ENCODE measurements around the gene UNC5CL.
"Not testable (repeated sequence)": the region's sequence is repeated elsewhere in the genome, so short reads cannot be mapped to it uniquely, and the experiment has no call there.

GRCh38 chr6:41006980-41007379, 32.0 kb downstream of the UNC5CL start:
- TF ChIP-seq ZNF274 (IDR thresholded peaks at IDR 0.05; ENCODE audit: borderline replicate concordance, low read depth, low read length); ZBTB49 (CRISPR knock-in tag; IDR thresholded peaks at IDR 0.05; ENCODE audit: borderline replicate concordance); TRIM28 (IDR thresholded peaks at IDR 0.05); CTCF (IDR thresholded peaks at IDR 0.05 in 2 of 3, conservative IDR thresholded peaks at IDR 0.05 in 1 of 3; ENCODE audit: insufficient read depth in 2 of 3, low read depth in 1 of 3, low read length in 3 of 3); NFYB (IDR thresholded peaks at IDR 0.05; ENCODE audit: extremely low read depth, insufficient read length); HEY1 (CRISPR knock-in tag; IDR thresholded peaks at IDR 0.05; ENCODE audit: borderline replicate concordance); EZH2 (IDR thresholded peaks at IDR 0.05; ENCODE audit: borderline replicate concordance, low read depth, low read length); SRF (CRISPR knock-in tag; IDR thresholded peaks at IDR 0.05); SMAD4 (CRISPR knock-in tag; conservative IDR thresholded peaks at IDR 0.05); SREBF1 (IDR thresholded peaks at IDR 0.05; ENCODE audit: borderline replicate concordance, low read depth, low read length); FOXM1 (IDR thresholded peaks at IDR 0.05; ENCODE audit: low read depth); FOXM1 (CRISPR knock-in tag; IDR thresholded peaks at IDR 0.05; ENCODE audit: low read depth); NR2C1 (IDR thresholded peaks at IDR 0.05); NR2C1 (tag; IDR thresholded peaks at IDR 0.05); FOXK2 (conservative IDR thresholded peaks at IDR 0.05 in 1 of 2, IDR thresholded peaks at IDR 0.05 in 1 of 2; ENCODE audit: low read depth in 2 of 2); YBX1 (IDR thresholded peaks at IDR 0.05): not testable (repeated sequence)

Data from K562 (cell line).